Activated CD4-positive, alpha-beta memory T cell treated with anti-CD3 and anti-CD28 coated beads for 36 hours (primary cell): Measurements from ENCODE around the gene MROH2A. TPM values are rescaled to one million over a fixed set of nuclear protein-coding genes. Genes with fewer than 3 reads are reported as not detected.

Experiments used
- CTCF ChIA-PET: fragments of 350-600 bp; sonication (Branson Sonifier 250); formaldehyde crosslinking; loops from one replicate; lab custom pipeline; 2021; ENCODE audit warnings: antibody characterized with exemption, inconsistent platforms; lab: Charles Lee
- POLR2A ChIA-PET: fragments of 350-600 bp; sonication (Branson Sonifier 250); formaldehyde crosslinking; loops from one replicate; lab custom pipeline; 2021; ENCODE audit warnings: antibody characterized with exemption; lab: Charles Lee
- DNase-seq: peaks from one replicate; pipeline ENCODE4 v3.0.0-alpha.2; 2020
- H3K27ac Mint-ChIP-seq: one replicate; pipeline ENCODE4 v1.8.0; 2021; ENCODE audit warnings: mixed read lengths
- H3K27me3 Mint-ChIP-seq: one replicate; pipeline ENCODE4 v1.8.0; 2021; ENCODE audit warnings: mixed read lengths
- H3K36me3 Mint-ChIP-seq: one replicate; pipeline ENCODE4 v1.8.0; 2021; ENCODE audit warnings: mixed read lengths
- H3K4me1 Mint-ChIP-seq: one replicate; pipeline ENCODE4 v1.8.0; 2021; ENCODE audit warnings: low read depth, mixed read lengths
- H3K4me3 Mint-ChIP-seq: one replicate; pipeline ENCODE4 v1.8.0; 2021; ENCODE audit warnings: mild to moderate bottlenecking, mixed read lengths
- H3K9me3 Mint-ChIP-seq: one replicate; pipeline ENCODE4 v1.8.0; 2021; ENCODE audit warnings: mixed read lengths
- intact Hi-C: fragments of 100-400 bp; cut with micrococcal nuclease; formaldehyde crosslinking; loops from one replicate; pipeline ENCODE4 v1.15.1; 2023
- total RNA-seq, 2 experiments: library from RNA; stranded (reverse); gene quantifications; one replicate each; pipeline ENCODE4 v1.2.3, GENCODE V29; 2021

The MROH2A gene
- total RNA-seq, 2 experiments from 2014 or later = not detected

GRCh38 chr2:233772153-233772552 is 6.0 kb upstream of the MROH2A start:
- POLR2A ChIA-PET = no interaction called here
- H3K27ac Mint-ChIP-seq = no peak overlapping the region

GRCh38 chr2:233772583-233772982 is 5.5 kb upstream of the MROH2A start:
- ChIA-PET CTCF (no interaction called here), POLR2A (no interaction called here)
- Mint-ChIP-seq H3K4me3 (no peak overlapping the region), H3K4me1 (no peaks in the 10 kb centered on the region), H3K27me3 (peaks cover 17% of the 10 kb centered on the region), H3K27ac (no peak overlapping the region), H3K36me3 (no peaks in the 10 kb centered on the region), H3K9me3 (peaks cover 18% of the 10 kb centered on the region)
- no peak for DNase-seq
- intact Hi-C loops = no loop called here

More at GRCh38 chr2:233772153-233772552, 6.0 kb upstream of the MROH2A start:
- Mint-ChIP-seq H3K9me3 (peaks cover 16% of the 10 kb centered on the region), H3K36me3 (no peaks in the 10 kb centered on the region), H3K27me3 (peaks cover 16% of the 10 kb centered on the region), H3K4me1 (no peaks in the 10 kb centered on the region), H3K4me3 (no peak overlapping the region)
- DNase-seq = no peak
- intact Hi-C loops = no loop called here
- CTCF ChIA-PET = no interaction called here

GRCh38 chr2:233773854-233774253 is 4.3 kb upstream of the MROH2A start:
- POLR2A ChIA-PET = no interaction called here
- DNase-seq = no peak
- no peak overlapping the region for H3K27ac Mint-ChIP-seq
- intact Hi-C loops = no loop called here
- H3K27me3 Mint-ChIP-seq = peaks cover 18% of the 10 kb centered on the region
- H3K9me3 Mint-ChIP-seq = peaks cover 18% of the 10 kb centered on the region
- CTCF ChIA-PET = no interaction called here
- no peaks in the 10 kb centered on the region for H3K4me1 Mint-ChIP-seq
- no peak overlapping the region for H3K4me3 Mint-ChIP-seq
- H3K36me3 Mint-ChIP-seq = no peaks in the 10 kb centered on the region

GRCh38 chr2:233775414-233775813 is 2.7 kb upstream of the MROH2A start:
- no peaks in the 10 kb centered on the region for H3K36me3 Mint-ChIP-seq
- H3K27ac Mint-ChIP-seq = no peak overlapping the region
- no peak overlapping the region for H3K4me3 Mint-ChIP-seq
- peaks cover 18% of the 10 kb centered on the region for H3K9me3 Mint-ChIP-seq
- CTCF ChIA-PET = no interaction called here
- POLR2A ChIA-PET = no interaction called here
- peaks cover 19% of the 10 kb centered on the region for H3K27me3 Mint-ChIP-seq
- intact Hi-C loops = no loop called here
- H3K4me1 Mint-ChIP-seq = no peaks in the 10 kb centered on the region
- DNase-seq = no peak

- ChIA-PET CTCF (no interaction called here), POLR2A (interaction anchor here (0.6 kb wide), 1 partner anchor 285 kb away, joined by 3 read pairs; no protein-coding TSS in a partner anchor)
- no peak overlapping the region for H3K27ac Mint-ChIP-seq
Observed at GRCh38 chr2:233779722-233780121, 1.6 kb downstream of the MROH2A start.

GRCh38 chr2:233780771-233781170 is 2.6 kb downstream of the MROH2A start:
- H3K27me3 Mint-ChIP-seq = peaks cover 29% of the 10 kb centered on the region
- CTCF ChIA-PET = no interaction called here

More at GRCh38 chr2:233779722-233780121, 1.6 kb downstream of the MROH2A start:
- Mint-ChIP-seq H3K9me3 (peaks cover 18% of the 10 kb centered on the region), H3K27me3 (peaks cover 26% of the 10 kb centered on the region), H3K4me1 (no peaks in the 10 kb centered on the region), H3K36me3 (no peaks in the 10 kb centered on the region), H3K4me3 (no peak overlapping the region)
- intact Hi-C loops = no loop called here
- DNase-seq = no peak

GRCh38 chr2:233789554-233789953 is 11.4 kb downstream of the MROH2A start:
- H3K27ac Mint-ChIP-seq = no peak overlapping the region
- DNase-seq = no peak
- no peaks in the 10 kb centered on the region for H3K4me1 Mint-ChIP-seq
- no peaks in the 10 kb centered on the region for H3K36me3 Mint-ChIP-seq
- no peak overlapping the region for H3K4me3 Mint-ChIP-seq
- H3K27me3 Mint-ChIP-seq = peaks cover 10% of the 10 kb centered on the region
- ChIA-PET POLR2A (no interaction called here), CTCF (no interaction called here)
- H3K9me3 Mint-ChIP-seq = no peaks in the 10 kb centered on the region
- intact Hi-C loops = no loop called here

More at GRCh38 chr2:233780771-233781170, 2.6 kb downstream of the MROH2A start:
- H3K27ac Mint-ChIP-seq = no peak overlapping the region
- POLR2A ChIA-PET = no interaction called here
- H3K36me3 Mint-ChIP-seq = no peaks in the 10 kb centered on the region
- peaks cover 13% of the 10 kb centered on the region for H3K9me3 Mint-ChIP-seq
- no peak for DNase-seq
- no peak overlapping the region for H3K4me3 Mint-ChIP-seq
- intact Hi-C loops = no loop called here
- H3K4me1 Mint-ChIP-seq = no peaks in the 10 kb centered on the region

GRCh38 chr2:233791151-233791882 is 13.2 kb downstream of the MROH2A start:
- no peaks in the 10 kb centered on the region for H3K9me3 Mint-ChIP-seq
- no peak overlapping the region for H3K27ac Mint-ChIP-seq
- no peaks in the 10 kb centered on the region for H3K4me1 Mint-ChIP-seq
- H3K36me3 Mint-ChIP-seq = no peaks in the 10 kb centered on the region
- H3K4me3 Mint-ChIP-seq = no peak overlapping the region
- ChIA-PET POLR2A (no interaction called here), CTCF (interaction anchor here (0.6 kb wide), 1 partner anchor 256 kb away, joined by 3 read pairs; no protein-coding TSS in a partner anchor)
- H3K27me3 Mint-ChIP-seq = peaks cover 2% of the 10 kb centered on the region
- intact Hi-C loops = no loop called here
- DNase-seq = no peak

GRCh38 chr2:233791883-233792329 is 13.8 kb downstream of the MROH2A start:
- intact Hi-C loops = no loop called here
- H3K9me3 Mint-ChIP-seq = no peaks in the 10 kb centered on the region
- H3K27ac Mint-ChIP-seq = no peak overlapping the region
- no peak overlapping the region for H3K4me3 Mint-ChIP-seq
- DNase-seq = no peak
- ChIA-PET POLR2A (no interaction called here), CTCF (no interaction called here)
- H3K27me3 Mint-ChIP-seq = no peaks in the 10 kb centered on the region
- H3K36me3 Mint-ChIP-seq = no peaks in the 10 kb centered on the region
- no peaks in the 10 kb centered on the region for H3K4me1 Mint-ChIP-seq

- H3K9me3 Mint-ChIP-seq = no peaks in the 10 kb centered on the region
- ChIA-PET CTCF (no interaction called here), POLR2A (no interaction called here)
- no peak overlapping the region for H3K4me3 Mint-ChIP-seq
- H3K27me3 Mint-ChIP-seq = no peaks in the 10 kb centered on the region
- no peaks in the 10 kb centered on the region for H3K4me1 Mint-ChIP-seq
- H3K27ac Mint-ChIP-seq = no peak overlapping the region
- intact Hi-C loops = no loop called here
- DNase-seq = no peak
- no peaks in the 10 kb centered on the region for H3K36me3 Mint-ChIP-seq
Observed at GRCh38 chr2:233792720-233793119, 14.6 kb downstream of the MROH2A start.

- Mint-ChIP-seq H3K9me3 (no peaks in the 10 kb centered on the region), H3K4me1 (no peaks in the 10 kb centered on the region), H3K27me3 (no peaks in the 10 kb centered on the region), H3K36me3 (no peaks in the 10 kb centered on the region), H3K4me3 (no peak overlapping the region), H3K27ac (no peak overlapping the region)
- intact Hi-C loops = no loop called here
- CTCF ChIA-PET = no interaction called here
- POLR2A ChIA-PET = no interaction called here
- no peak for DNase-seq
Observed at GRCh38 chr2:233793465-233794127, 15.5 kb downstream of the MROH2A start.

- intact Hi-C loops = no loop called here
- no peaks in the 10 kb centered on the region for H3K4me1 Mint-ChIP-seq
Observed at GRCh38 chr2:233794128-233794658, 16.1 kb downstream of the MROH2A start.

More at GRCh38 chr2:233794128-233794658, 16.1 kb downstream of the MROH2A start:
- CTCF ChIA-PET = no interaction called here
- DNase-seq = no peak
- Mint-ChIP-seq H3K36me3 (no peaks in the 10 kb centered on the region), H3K27ac (no peak overlapping the region), H3K4me3 (no peak overlapping the region), H3K27me3 (no peaks in the 10 kb centered on the region), H3K9me3 (no peaks in the 10 kb centered on the region)
- POLR2A ChIA-PET = no interaction called here
